GM18517 (cell line): ENCODE measurements around the gene SBSN.

Source experiments
- ATAC-seq: cut with Tn5 transposase; IDR thresholded peaks from one replicate; pipeline ENCODE4 v1.9.1; 2021; ENCODE audit warnings: mild to moderate bottlenecking, moderate library complexity; ENCODE audit not compliant: unreplicated experiment

SBSN gene

GRCh38 chr19:35528218-35529038, at the start of gene SBSN:
Gene SBSN (minus strand): TSS chr19:35528311. CDS start chr19:35528281, 30 bp downstream.
- no peak for ATAC-seq

GRCh38 chr19:35571406-35571965, 43.4 kb upstream of the SBSN start:
- no peak for ATAC-seq

- ATAC-seq, result no peak
These were observed 41.2 kb upstream of the SBSN start for GRCh38 chr19:35569281-35569781.

GRCh38 chr19:35566738-35567137, 38.6 kb upstream of the SBSN start:
- ATAC-seq, result no peak

- no peak for ATAC-seq
These were observed 37.1 kb upstream of the SBSN start for GRCh38 chr19:35565016-35565856.

- no peak for ATAC-seq
These were observed 35.2 kb upstream of the SBSN start, which contains the start of gene ATP4A for GRCh38 chr19:35563207-35563829. Gene ATP4A (minus strand): TSS chr19:35563658. CDS start chr19:35563629, 29 bp downstream.

GRCh38 chr19:35562776-35563175, 34.7 kb upstream of the SBSN start:
- no peak for ATAC-seq

GRCh38 chr19:35562336-35562735, 34.2 kb upstream of the SBSN start:
- ATAC-seq, result no peak

- no peak for ATAC-seq
These were observed 33.3 kb upstream of the SBSN start for GRCh38 chr19:35561436-35561835.

GRCh38 chr19:35560677-35561076, 32.6 kb upstream of the SBSN start:
- no peak for ATAC-seq

GRCh38 chr19:35560271-35560670, 32.2 kb upstream of the SBSN start:
- ATAC-seq, result no peak

- no peak for ATAC-seq
These were observed 31.7 kb upstream of the SBSN start for GRCh38 chr19:35559781-35560180.

- no peak for ATAC-seq
These were observed 31.2 kb upstream of the SBSN start for GRCh38 chr19:35559281-35559659.

- ATAC-seq, result no peak
These were observed 30.5 kb upstream of the SBSN start for GRCh38 chr19:35558400-35559280.

- ATAC-seq, result no peak
These were observed 29.7 kb upstream of the SBSN start for GRCh38 chr19:35557539-35558399.

- no peak for ATAC-seq
These were observed 28.9 kb upstream of the SBSN start for GRCh38 chr19:35556846-35557538.

GRCh38 chr19:35556025-35556590, 28.0 kb upstream of the SBSN start:
- no peak for ATAC-seq
